Activated naive CD8-positive, alpha-beta T cell treated with anti-CD3 and anti-CD28 coated beads, Interleukin-2, amount 50 U/mL, for 24 hours (primary cell): ENCODE data around the gene PKDCC.
A peak's percentile ranks its signal among the peaks of the same experiment; 100 is the strongest.

Experiments used
- ATAC-seq: fragments of 150-1000 bp; cut with Tn5 transposase; one replicate; pipeline ENCODE4 v1.10.0; 2021
- DNase-seq: peaks from one replicate; pipeline ENCODE4 v3.0.0; 2021
- H3K27ac Mint-ChIP-seq: one replicate; pipeline ENCODE4 v1.8.0; 2021; ENCODE audit warnings: mild to moderate bottlenecking, mixed read lengths
- H3K27me3 Mint-ChIP-seq: one replicate; pipeline ENCODE4 v1.8.0; 2021; ENCODE audit warnings: mixed read lengths
- H3K36me3 Mint-ChIP-seq: one replicate; pipeline ENCODE4 v1.8.0; 2021; ENCODE audit warnings: low read depth, mixed read lengths
- H3K4me1 Mint-ChIP-seq: one replicate; pipeline ENCODE4 v1.8.0; 2021; ENCODE audit warnings: mixed read lengths
- H3K4me3 Mint-ChIP-seq: one replicate; pipeline ENCODE4 v1.8.0; 2021; ENCODE audit warnings: mild to moderate bottlenecking, moderate library complexity, mixed read lengths
- H3K9me3 Mint-ChIP-seq: one replicate; pipeline ENCODE4 v1.8.0; 2021; ENCODE audit warnings: mixed read lengths

The PKDCC gene

DNA sequence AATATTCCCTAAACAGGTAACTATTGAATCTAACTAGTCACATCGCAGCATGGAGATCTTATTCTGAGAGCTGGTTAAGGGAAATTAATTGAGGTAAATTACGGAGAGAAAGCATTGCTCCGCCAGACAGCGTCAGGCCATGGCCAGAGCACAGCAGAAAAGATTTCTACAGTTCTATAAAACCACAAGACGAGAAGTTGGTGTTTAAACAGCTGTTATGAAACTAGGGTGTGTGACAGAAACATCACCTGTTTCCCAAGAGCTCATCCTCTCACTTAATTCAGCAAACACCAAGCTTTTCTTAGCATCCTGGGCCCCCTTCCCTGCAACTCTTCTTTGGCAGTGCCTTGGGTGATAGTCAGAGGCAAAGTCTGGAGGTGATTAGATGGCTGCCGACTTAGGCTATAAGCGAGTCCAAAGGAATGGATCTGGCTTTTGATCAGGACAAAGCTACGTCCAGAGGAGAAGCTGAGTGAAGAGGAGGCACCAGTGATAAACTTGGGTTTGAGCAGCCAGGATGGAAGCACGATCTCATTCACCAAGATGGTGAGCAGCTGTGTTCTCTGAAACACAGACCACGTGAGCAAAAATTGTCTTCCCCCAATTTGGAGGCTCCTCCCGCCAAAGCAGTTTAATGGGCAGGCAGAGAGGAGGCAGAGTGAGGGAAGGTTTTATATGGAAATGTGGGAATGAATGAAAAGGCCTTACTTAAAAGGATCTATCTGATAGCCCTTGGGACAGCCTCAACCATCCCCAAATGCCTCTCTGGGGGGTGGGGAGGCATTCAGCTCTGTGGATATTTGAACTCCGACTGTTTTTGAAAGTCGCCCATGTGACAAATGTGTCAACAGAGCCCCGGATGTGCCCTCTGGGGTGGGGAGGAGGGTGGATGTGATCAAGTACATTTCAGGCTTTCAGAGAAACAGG is 57.8 kb downstream of the PKDCC start:
- Mint-ChIP-seq H3K9me3 (peaks cover 2% of the 10 kb centered on the region), H3K4me1 (peaks cover 22% of the 10 kb centered on the region), H3K4me3 (no peak overlapping the region), H3K36me3 (peaks cover 3% of the 10 kb centered on the region), H3K27me3 (no peaks in the 10 kb centered on the region), H3K27ac (no peak overlapping the region)
- DNase-seq (peak; percentile 69), ATAC-seq (peak; percentile 61)

DNA sequence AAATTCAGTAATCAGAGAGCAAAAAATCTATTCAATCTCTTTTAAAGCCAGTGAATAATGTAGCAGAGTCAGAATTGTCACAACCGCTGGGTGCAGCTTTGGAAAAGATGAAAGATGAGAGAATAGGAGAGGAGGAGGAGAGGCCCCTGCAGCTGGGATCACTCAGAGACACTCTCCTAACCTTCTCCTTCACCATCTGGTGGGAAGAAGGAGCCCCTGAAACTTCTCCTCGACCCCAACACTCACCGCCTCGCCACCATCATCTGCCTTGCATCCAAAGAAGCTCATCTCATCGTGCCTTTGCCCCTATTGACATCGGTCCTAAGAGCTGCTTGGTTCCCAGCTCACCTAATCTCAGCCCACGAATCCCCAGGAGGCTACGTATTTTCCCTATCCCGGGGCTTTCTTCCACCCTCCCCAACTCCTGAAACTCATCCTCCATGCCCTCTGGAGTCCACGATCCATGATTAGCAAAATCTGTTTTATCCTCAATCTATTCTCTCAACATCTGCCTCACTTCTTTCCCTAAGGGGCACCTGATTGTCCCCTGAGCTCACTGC is 58.5 kb downstream of the PKDCC start:
- ATAC-seq = no peak
- H3K4me1 Mint-ChIP-seq = peaks cover 21% of the 10 kb centered on the region
- no peaks in the 10 kb centered on the region for H3K27me3 Mint-ChIP-seq
- no peaks in the 10 kb centered on the region for H3K9me3 Mint-ChIP-seq
- no peak overlapping the region for H3K27ac Mint-ChIP-seq
- no peak for DNase-seq
- H3K4me3 Mint-ChIP-seq = no peak overlapping the region
- H3K36me3 Mint-ChIP-seq = peaks cover 2% of the 10 kb centered on the region

DNA sequence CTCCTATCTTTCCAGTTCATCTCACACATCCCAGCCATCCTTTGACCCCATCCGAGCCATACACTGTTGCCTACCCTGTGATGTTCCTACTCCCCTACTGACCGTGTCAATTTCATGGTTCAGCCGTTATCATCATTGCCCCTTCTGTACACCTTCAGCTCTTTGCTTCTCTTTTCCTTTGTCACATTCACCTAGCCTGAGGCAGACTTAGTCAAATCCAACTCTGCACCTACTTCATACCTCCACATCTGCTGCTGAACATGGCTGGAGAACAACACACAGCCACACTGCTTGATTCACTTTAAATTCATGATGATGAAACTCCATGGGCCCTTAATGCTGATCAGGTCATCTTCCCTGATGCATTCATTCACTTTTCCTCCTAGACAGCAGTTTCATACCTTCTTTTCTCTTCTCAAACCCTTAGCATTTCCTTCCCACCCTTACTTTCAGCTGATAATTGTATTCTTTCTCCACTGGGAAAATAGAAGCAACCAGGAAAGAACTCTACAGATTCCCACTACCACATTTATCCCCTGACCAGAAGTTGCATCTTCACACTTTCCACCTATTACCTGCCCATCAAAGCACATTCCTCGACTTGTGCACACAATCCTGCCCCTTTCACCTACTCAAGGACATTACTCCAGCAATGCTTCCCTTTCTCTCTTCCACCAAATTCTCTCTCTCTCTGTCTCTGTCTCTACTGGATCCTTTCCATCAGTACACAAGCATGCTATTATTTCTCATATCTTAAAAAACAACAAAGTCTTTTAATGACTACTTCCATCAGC is 59.6 kb downstream of the PKDCC start:
- Mint-ChIP-seq H3K36me3 (no peaks in the 10 kb centered on the region), H3K27ac (no peak overlapping the region), H3K4me1 (peaks cover 12% of the 10 kb centered on the region), H3K4me3 (no peak overlapping the region), H3K27me3 (no peaks in the 10 kb centered on the region), H3K9me3 (no peaks in the 10 kb centered on the region)
- no peak for DNase-seq
- no peak for ATAC-seq
